Astrocyte (in vitro differentiated cells and primary cell): ENCODE data around the gene DCAF15.

ENCODE experiments used
- CTCF ChIP-seq: IDR thresholded peaks from 2 replicates; pipeline ENCODE4 v1.5.1; 2011; ENCODE audit warnings: low read depth, mild to moderate bottlenecking, inconsistent platforms, low read length, moderate library complexity; ENCODE audit not compliant: insufficient read depth
- EZH2 ChIP-seq: IDR thresholded peaks from 2 replicates; pipeline ENCODE4 v1.6.1; 2012; ENCODE audit warnings: mild to moderate bottlenecking, low read length, inconsistent platforms; ENCODE audit not compliant: insufficient read depth

DNA sequence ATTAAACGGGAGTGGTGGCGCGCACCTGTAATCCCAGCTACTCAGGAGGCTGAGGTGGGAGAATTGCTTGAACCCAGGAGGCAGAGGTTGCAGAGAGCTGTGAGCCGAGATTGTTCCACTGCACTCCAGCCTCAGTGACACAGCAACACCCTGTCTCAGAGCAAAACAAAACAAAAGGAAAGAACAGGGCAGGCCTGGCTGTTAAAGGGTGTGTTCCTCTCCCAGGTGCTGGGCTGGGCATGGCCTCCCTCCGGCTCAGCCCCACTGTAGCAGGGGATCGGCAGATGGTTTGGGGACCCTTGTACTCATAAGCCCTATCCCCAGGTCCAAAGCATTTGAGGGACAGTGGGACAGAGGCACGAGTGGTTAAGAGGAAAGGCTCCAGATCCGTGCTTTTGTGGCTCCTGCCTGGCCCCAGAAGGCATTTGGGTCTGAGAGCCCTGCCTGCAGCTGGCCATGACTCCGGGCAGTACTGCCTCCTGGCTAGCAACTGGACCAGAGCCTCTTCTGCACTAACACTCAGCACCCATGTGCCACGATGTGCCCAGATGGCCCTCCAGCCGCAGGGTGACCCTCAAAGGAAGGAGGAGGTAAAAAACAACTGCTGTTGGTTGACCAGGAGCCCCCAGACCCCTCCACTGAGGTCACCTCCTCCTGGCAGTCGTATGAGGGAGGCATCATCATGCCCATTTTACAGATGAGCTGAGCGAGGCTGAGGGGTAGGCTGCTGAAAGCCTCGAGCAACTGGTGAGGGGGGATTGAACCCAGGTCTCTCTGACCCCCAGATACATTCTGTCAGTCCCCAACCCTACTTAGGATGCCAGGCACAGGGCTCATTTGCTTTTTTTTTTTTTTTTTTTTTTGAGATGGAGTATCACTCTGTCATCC is 43.8 kb downstream of the DCAF15 start:
- no peak for TF ChIP-seq CTCF
- TF ChIP-seq EZH2 = no peak
